Endothelial cell of umbilical vein (primary cell): Measurements from ENCODE around the gene DBT. TPM values are rescaled to one million over a fixed set of nuclear protein-coding genes. Genes with fewer than 3 reads are reported as not detected.
"Not testable (repeated sequence)": the region's sequence is repeated elsewhere in the genome, so short reads cannot be mapped to it uniquely, and the experiment has no call there.

Source experiments
- BruUV-seq: library from RNA; stranded (reverse); fragments of 400-500 nt; replicated peaks from 2 replicates; lab custom pipeline; 2021; lab: Mats Ljungman, UMichigan
- CTCF ChIA-PET: fragments of 300-600, 350-600 bp; sonication (Branson Sonifier 250); formaldehyde crosslinking; loops from one replicate; lab custom pipeline; 2021; ENCODE audit warnings: antibody characterized with exemption, inconsistent platforms; lab: Charles Lee
- POLR2A ChIA-PET: fragments of 300-600, 350-600 bp; sonication (Branson Sonifier 250); formaldehyde crosslinking; loops from one replicate; lab custom pipeline; 2021; ENCODE audit warnings: antibody characterized with exemption, inconsistent platforms; lab: Charles Lee
- DNase-seq: peaks from one replicate; pipeline ENCODE4 v3.0.0-alpha.2; 2011; ENCODE audit warnings: low read depth, low spot score
- FAIRE-seq: peaks from 2 replicates; lab custom pipeline; 2011; peaks lifted over from hg19 to GRCh38; lab: Jason Lieb, UNC
- H2AFZ ChIP-seq: 2 replicates; pipeline ENCODE4 v1.6.0; 2012; ENCODE audit warnings: low read depth, low read length, control low read depth, inconsistent platforms
- H3K27ac ChIP-seq: 2 replicates; pipeline ENCODE4 v1.5.1; 2011; ENCODE audit warnings: low read depth, mild to moderate bottlenecking, control low read depth, low read length, moderate library complexity; ENCODE audit not compliant: insufficient read depth
- H3K27me3 ChIP-seq, 2 experiments: 2 replicates each; pipeline versions ENCODE4 v1.6.0 to v1.6.1; 2011; ENCODE audit warnings: low read length in 2 of 2, mixed read lengths in 1 of 2; ENCODE audit not compliant: control insufficient read depth in 2 of 2, insufficient read depth in 2 of 2
- H3K36me3 ChIP-seq, 2 experiments: 2 replicates in 1 of 2; 3 replicates in 1 of 2; pipeline ENCODE4 v1.5.1; 2011; ENCODE audit warnings: low read length in 2 of 2, mild to moderate bottlenecking in 1 of 2, moderate library complexity in 1 of 2; ENCODE audit not compliant: control insufficient read depth in 2 of 2, insufficient read depth in 2 of 2; ENCODE audit errors: extremely low read depth in 1 of 2
- H3K4me1 ChIP-seq: 3 replicates; pipeline ENCODE4 v1.5.1; 2011; ENCODE audit warnings: mild to moderate bottlenecking, low read length; ENCODE audit not compliant: control insufficient read depth, insufficient read depth; ENCODE audit errors: extremely low read depth
- H3K4me2 ChIP-seq: 2 replicates; pipeline ENCODE4 v1.6.1; 2011; ENCODE audit warnings: low read length, control low read depth, mixed read lengths; ENCODE audit not compliant: insufficient read depth
- H3K4me3 ChIP-seq, 3 experiments: fragments of 200-600 bp in 1 of 3; sonication (generic), shearing (Covaris generic) in 1 of 3; replicated peaks in 1 of 3; 2 replicates each; pipeline ENCODE4 v1.5.1; 2011 to 2016; ENCODE audit warnings: control low read depth in 3 of 3, low read length in 3 of 3, mild to moderate bottlenecking in 2 of 3, inconsistent platforms in 1 of 3, low read depth in 1 of 3, moderate library complexity in 1 of 3; ENCODE audit not compliant: insufficient read depth in 1 of 3
- H3K79me2 ChIP-seq: 2 replicates; pipeline ENCODE4 v1.6.0; 2012; ENCODE audit warnings: low read length, inconsistent platforms; ENCODE audit not compliant: control insufficient read depth, insufficient read depth
- H3K9ac ChIP-seq: replicated peaks from 2 replicates; pipeline ENCODE3; 2011; ENCODE audit warnings: low read length, control low read depth; ENCODE audit not compliant: insufficient read depth; ENCODE audit errors: extremely low read depth
- H3K9me1 ChIP-seq: replicated peaks from 3 replicates; pipeline ENCODE4 v1.6.0; 2011; ENCODE audit warnings: mild to moderate bottlenecking, low read length; ENCODE audit not compliant: control insufficient read depth, insufficient read depth; ENCODE audit errors: extremely low read depth
- H3K9me3 ChIP-seq: replicated peaks from 2 replicates; pipeline ENCODE4 v1.5.1; 2012; ENCODE audit warnings: low read length, inconsistent platforms; ENCODE audit not compliant: control insufficient read depth, insufficient read depth
- H4K20me1 ChIP-seq: replicated peaks from 2 replicates; pipeline ENCODE3; 2011; ENCODE audit warnings: mild to moderate bottlenecking, low read length; ENCODE audit not compliant: control insufficient read depth, insufficient read depth; ENCODE audit errors: extremely low read depth
- CTCF ChIP-seq, 2 donors: IDR thresholded peaks; 1 replicate in 1 of 2; 2 replicates in 1 of 2; pipeline ENCODE4 v1.5.1; 2011; ENCODE audit warnings: low read length in 2 of 2, mild to moderate bottlenecking in 2 of 2, moderate library complexity in 2 of 2, control low read depth in 1 of 2, inconsistent platforms in 1 of 2, low read depth in 1 of 2; ENCODE audit not compliant: insufficient read depth in 1 of 2; ENCODE audit errors: extremely low read depth in 1 of 2
- EZH2 ChIP-seq: IDR thresholded peaks from 2 replicates; pipeline ENCODE4 v1.6.1; 2012; ENCODE audit warnings: borderline replicate concordance, low read depth, mild to moderate bottlenecking, moderate library complexity, low read length, inconsistent platforms; ENCODE audit not compliant: severe bottlenecking
- FOS ChIP-seq: IDR thresholded peaks from 2 replicates; pipeline ENCODE4 v1.6.1; 2011; ENCODE audit warnings: mild to moderate bottlenecking, low read length, moderate library complexity, borderline replicate concordance; ENCODE audit not compliant: insufficient read depth
- MAX ChIP-seq: IDR thresholded peaks from 2 replicates; pipeline ENCODE4 v1.6.1; 2011; ENCODE audit not compliant: insufficient read depth, insufficient read length
- MYC ChIP-seq: IDR thresholded peaks from one replicate; pipeline ENCODE4 v1.6.1; 2011; ENCODE audit warnings: mild to moderate bottlenecking, low read depth, low read length
- POLR2A ChIP-seq: IDR thresholded peaks from 2 replicates; pipeline ENCODE4 v1.6.1; 2012; ENCODE audit warnings: low read depth, mild to moderate bottlenecking, control low read depth, low read length
- dilution Hi-C: fragments of 300-500 bp; cut with MboI; formaldehyde crosslinking; loops from one replicate; pipeline ENCODE4 v1.15.0; 2019; ENCODE audit warnings: low sequenced_read_pairs; ENCODE audit not compliant: extremely low pct_ligation_motif_present
- intact Hi-C: fragments of 100-400 bp; cut with micrococcal nuclease; formaldehyde crosslinking; loops from one replicate; pipeline ENCODE4 v1.10.0; 2022
- polyA plus RNA-seq, 4 experiments: library from polyadenylated mRNA; depleted of rRNA in 3 of 4; stranded (reverse) in 3 of 4; unstranded in 1 of 4; fragments of >200 nt; gene quantifications; 2 replicates each; pipeline versions ENCODE4 v1.2.1 to v1.2.3, GENCODE V29; 2011 to 2012; ENCODE audit warnings: missing spikeins in 1 of 4
- total RNA-seq: library from RNA; stranded (reverse); gene quantifications from 2 replicates; pipeline ENCODE4 v1.2.3, GENCODE V29; 2021

Gene DBT
- total and polyA plus RNA-seq, 2 donors (not counting 3 experiments of a cell fraction or from before 2014, with no cell fraction given), result 1.6 to 7.9 TPM

DNA sequence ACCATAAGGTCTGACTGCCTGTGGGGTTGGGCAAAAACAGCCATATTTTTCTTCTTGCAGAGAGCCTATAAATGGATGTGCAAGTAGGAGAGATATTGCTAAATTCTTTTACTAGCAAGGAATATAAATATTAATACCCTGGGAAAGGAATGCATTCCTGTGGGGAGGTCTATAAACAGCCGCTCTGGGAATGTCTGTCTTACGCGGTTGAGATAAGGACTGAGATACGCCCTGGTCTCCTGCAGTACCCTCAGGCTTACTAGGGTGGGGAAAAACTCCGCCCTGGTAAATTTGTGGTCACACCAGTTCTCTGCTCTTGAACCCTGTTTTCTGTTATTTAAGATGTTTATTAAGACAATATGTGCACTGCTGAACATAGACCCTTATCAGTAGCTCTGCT lies 14.4 kb upstream of the DBT start:
- H3K27ac ChIP-seq, BruUV-seq, H3K4me3 ChIP-seq, H3K9me1 ChIP-seq, H3K4me2 ChIP-seq, H2AFZ ChIP-seq, H3K27me3 ChIP-seq, DNase-seq, CTCF ChIA-PET, H3K9me3 ChIP-seq, intact Hi-C loops, H4K20me1 ChIP-seq, FAIRE-seq, POLR2A ChIA-PET, H3K9ac ChIP-seq, dilution Hi-C loops: not testable (repeated sequence)
- Histone ChIP-seq H3K4me1 (peaks cover 19% of the 10 kb centered on the region), H3K36me3 (peaks cover 3 to 12% of the 10 kb centered on the region in 2 experiments), H3K79me2 (peaks cover 29% of the 10 kb centered on the region)

DNA sequence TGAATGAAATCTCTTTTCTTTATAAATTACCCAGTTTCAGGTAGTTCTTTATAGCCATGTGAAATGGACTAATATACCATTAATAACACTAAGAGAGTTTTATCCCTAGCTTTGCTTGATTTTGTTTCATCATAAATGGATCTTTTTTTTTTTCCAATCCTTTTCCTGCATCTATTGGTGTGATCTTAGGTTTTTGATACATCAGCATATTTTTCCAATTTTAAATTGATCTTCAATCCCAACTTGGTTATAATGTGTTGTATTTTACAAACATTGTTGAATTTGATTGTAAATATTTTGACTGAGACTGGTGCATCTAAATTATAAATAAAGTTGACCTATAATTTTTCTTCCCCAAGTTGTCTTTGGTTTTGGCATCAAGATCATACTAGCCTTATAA lies 12.1 kb upstream of the DBT start:
- no peaks in the 10 kb centered on the region for H3K36me3 ChIP-seq
- FAIRE-seq (no peak), DNase-seq (no peak)
- H3K9me1 ChIP-seq, result no peaks in the 10 kb centered on the region
- H3K4me3 ChIP-seq, result no peak overlapping the region
- ChIA-PET POLR2A (no interaction called here), CTCF (no interaction called here)
- BruUV-seq, result no TSS peak
- no peak overlapping the region for H3K4me2 ChIP-seq
- no peak overlapping the region for H2AFZ ChIP-seq
- H4K20me1 ChIP-seq, result no peaks in the 10 kb centered on the region
- H3K27me3 ChIP-seq, result no peaks in the 10 kb centered on the region
- intact Hi-C loops, result no loop called here
- TF ChIP-seq EZH2 (no peak), CTCF (IDR thresholded peaks at IDR 0.05; ENCODE audit: extremely low read depth in 1 of 2, insufficient read depth in 1 of 2, low read depth in 1 of 2, low read length in 2 of 2) (no peak), MYC (no peak), MAX (no peak), FOS (no peak), POLR2A (no peak)
- H3K4me1 ChIP-seq, result peaks cover 4% of the 10 kb centered on the region
- no peaks in the 10 kb centered on the region for H3K9me3 ChIP-seq
- dilution Hi-C loops, result no loop called here
- H3K9ac ChIP-seq, result no peak overlapping the region
- peaks cover 7% of the 10 kb centered on the region for H3K79me2 ChIP-seq
- H3K27ac ChIP-seq, result no peak overlapping the region

DNA sequence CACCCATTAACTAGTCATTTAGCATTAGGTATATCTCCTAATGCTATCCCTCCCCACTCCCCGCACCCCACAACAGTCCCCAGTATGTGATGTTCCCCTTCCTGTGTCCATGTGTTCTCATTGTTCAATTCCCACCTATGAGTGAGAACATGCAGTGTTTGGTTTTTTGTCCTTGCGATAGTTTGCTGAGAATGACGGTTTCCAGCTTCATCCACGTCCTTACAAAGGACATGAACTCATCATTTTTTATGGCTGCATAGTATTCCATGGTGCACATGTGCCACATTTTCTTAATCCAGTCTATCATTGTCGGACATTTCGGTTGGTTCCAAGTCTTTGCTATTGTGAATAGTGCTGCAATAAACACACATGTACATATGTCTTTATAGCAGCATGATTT lies 8.8 kb upstream of the DBT start:
- H2AFZ ChIP-seq, POLR2A ChIA-PET, H3K4me2 ChIP-seq, H3K4me3 ChIP-seq, H3K4me1 ChIP-seq, H3K9me3 ChIP-seq, H3K36me3 ChIP-seq, DNase-seq, BruUV-seq, H3K27ac ChIP-seq, intact Hi-C loops, H3K79me2 ChIP-seq, H4K20me1 ChIP-seq, FAIRE-seq, H3K9ac ChIP-seq, CTCF ChIA-PET, H3K27me3 ChIP-seq, dilution Hi-C loops, H3K9me1 ChIP-seq: not testable (repeated sequence)
